KBM-7 (cell line): ENCODE measurements around the gene KLC3.

Experiments
- DNase-seq: peaks from one replicate; pipeline ENCODE4 v3.0.0-alpha.2; 2015
- in situ Hi-C: fragments of 300-500 bp; cut with MboI; formaldehyde crosslinking; loops from 2 replicates; pipeline ENCODE4 v1.14.3; 2020; ENCODE audit warnings: low sequenced_read_pairs, low pct_unique_long_range_greater_than_20kb, mixed read lengths

KLC3 gene

DNA sequence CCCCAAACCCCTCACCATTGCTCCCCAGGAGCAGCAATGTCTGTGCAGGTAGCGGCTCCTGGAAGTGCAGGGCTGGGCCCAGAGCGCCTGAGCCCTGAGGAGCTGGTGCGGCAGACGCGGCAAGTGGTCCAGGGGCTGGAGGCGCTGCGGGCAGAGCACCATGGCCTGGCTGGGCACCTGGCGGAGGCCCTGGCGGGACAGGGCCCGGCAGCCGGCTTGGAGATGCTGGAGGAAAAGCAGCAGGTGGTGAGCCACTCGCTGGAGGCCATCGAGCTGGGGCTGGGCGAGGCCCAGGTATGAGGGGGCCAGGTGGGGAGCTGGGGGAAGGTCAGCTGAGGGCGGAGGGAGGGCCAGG is 4.9 kb downstream of the KLC3 start:
- in situ Hi-C loops: no loop called here
- DNase-seq: no peak

DNA sequence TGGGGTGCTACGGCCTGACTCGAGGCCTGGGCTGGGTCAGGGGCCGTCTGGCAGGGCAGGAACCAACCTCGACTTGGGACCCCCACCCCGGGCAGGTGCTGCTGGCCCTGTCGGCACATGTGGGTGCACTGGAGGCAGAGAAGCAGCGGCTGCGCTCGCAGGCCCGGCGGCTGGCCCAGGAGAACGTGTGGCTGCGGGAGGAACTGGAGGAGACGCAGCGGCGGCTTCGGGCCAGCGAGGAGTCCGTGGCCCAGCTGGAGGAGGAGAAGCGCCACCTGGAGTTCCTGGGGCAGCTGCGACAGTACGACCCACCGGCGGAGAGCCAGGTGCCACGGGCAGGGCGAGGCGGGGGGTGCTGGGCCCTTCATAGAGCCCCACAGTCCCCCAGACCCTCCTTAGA is 5.9 kb downstream of the KLC3 start:
- in situ Hi-C loops: no loop called here

DNA sequence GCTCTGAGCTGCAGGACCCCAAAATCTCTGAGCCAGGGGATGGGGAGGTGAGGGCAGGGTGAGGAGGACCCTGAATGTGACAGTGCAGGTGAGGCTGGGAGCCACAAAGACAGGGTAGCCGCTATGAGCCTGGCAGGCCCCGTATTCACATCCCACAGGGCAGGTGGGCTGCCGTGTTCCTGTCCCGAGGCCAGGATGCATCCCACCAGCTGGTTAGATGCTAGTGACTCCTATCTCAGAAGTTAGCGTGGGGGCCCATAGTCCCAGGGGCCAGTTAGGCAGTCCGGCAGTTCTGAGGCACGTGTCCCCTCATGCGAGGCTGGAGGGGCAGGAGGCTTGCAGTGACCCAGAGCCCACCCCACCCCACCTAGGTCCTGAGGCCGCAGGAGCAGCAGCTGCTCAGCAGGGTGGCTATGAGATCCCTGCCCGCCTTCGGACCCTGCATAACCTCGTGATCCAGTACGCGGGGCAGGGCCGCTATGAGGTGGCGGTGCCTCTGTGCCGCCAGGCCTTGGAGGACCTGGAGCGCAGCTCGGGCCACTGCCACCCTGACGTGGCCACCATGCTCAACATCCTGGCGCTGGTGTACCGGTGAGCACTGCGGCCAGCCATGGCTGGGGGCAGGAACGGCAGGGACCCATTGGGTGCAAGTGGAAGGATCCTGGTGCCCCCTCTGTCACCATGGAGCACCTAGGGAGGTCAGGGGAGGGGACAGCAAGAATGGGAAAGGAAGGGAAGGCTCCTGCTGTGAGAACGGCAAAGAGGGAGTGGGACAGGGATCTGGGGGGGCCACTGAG is 7.2 kb downstream of the KLC3 start:
- in situ Hi-C loops: no loop called here
- DNase-seq: no peak

More for the DNA sequence above, 5.9 kb downstream of the KLC3 start:
- DNase-seq: no peak

DNA sequence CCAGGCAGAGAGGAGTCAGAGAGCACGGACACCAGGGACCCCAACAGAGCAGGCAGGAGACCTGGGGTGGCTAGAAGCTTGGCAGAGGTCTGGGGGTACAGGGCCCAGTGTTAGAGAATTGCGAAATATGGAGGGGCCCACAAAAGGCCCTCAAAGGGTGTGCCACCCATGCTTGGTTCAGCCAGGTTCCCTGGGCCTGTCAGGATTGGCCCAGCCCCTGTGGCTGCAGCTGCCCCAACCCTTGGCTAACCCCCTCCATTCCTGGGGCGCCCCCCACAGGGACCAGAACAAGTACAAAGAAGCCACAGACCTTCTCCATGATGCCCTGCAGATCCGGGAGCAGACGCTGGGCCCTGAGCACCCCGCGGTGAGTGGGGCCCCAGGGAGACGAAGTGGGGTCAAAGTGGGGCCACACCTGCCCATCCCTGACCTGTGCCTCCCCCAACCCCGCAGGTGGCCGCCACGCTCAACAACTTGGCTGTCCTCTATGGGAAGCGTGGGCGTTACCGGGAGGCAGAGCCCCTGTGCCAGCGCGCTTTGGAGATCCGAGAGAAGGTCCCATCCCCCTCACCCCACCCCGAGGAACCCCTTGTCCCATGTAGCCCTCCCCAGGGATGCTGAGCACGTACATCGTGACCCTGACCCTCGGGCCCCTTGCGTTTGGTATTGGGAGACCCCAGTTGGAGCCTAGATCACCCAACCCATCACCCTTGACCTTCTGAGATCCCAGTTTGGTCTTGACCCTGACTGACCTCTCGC is 8.0 kb downstream of the KLC3 start:
- in situ Hi-C loops: no loop called here
- no peak for DNase-seq

DNA sequence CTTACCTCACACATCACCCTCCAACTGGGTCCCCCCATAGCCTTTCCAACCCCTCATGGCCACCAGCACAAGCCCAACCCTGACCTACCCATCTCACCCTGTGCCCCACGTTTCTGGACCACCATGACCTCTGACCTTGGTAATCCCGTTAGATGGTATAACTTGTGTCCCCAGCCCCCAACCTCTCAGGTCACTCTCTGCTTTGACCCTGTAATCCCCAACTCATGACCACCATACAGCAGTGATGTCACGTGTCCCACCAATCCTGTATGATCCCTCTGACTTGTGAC is 8.5 kb downstream of the KLC3 start:
- in situ Hi-C loops: no loop called here
- DNase-seq: no peak

DNA sequence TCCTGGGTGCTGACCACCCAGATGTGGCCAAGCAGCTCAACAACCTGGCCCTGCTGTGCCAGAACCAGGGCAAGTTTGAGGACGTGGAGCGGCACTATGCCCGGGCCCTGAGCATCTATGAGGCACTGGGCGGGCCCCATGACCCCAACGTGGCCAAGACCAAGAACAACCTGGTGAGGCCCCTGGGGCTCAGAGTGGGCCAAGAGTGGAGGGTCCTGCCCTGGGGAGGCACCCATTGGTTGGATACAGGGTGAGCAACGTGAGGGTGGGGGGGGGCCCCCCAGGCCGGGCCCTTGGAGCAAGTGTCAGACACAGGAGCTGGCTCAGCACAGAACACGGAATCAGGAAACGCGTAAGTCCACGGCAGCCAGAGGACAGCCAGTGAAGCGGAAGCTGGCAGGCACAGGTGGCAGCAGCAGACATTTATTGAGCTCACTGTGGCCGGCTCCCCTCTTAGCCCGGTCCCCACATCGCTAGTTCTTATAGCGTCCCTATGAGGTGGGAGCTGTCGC is 8.9 kb downstream of the KLC3 start:
- in situ Hi-C loops: no loop called here
- DNase-seq: no peak

DNA sequence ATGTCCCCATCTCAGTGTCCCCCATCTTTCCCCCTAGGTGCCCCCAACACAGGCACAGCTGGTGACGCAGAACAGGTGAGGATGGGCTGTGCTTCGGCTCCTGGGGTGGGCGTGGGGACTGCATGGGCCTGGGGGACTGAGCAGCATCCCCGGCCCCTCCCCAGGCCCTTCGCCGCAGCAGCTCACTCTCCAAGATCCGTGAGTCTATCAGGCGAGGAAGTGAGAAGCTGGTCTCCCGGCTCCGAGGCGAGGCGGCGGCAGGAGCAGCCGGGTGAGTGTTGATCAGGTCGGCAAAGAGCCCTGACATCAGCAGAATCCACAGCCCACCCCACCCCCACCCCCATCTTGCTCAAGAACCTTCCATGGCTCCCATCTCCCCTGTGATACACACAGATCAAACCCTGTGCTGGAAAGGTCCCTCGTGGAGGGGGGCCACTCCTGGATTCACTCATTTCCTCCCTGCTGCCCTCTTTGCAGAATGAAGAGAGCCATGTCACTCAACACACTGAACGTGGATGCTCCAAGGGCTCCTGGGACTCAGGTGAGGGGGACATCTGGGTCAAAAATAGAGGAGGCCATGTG is 10.0 kb downstream of the KLC3 start:
- in situ Hi-C loops: no loop called here
- DNase-seq: no peak

DNA sequence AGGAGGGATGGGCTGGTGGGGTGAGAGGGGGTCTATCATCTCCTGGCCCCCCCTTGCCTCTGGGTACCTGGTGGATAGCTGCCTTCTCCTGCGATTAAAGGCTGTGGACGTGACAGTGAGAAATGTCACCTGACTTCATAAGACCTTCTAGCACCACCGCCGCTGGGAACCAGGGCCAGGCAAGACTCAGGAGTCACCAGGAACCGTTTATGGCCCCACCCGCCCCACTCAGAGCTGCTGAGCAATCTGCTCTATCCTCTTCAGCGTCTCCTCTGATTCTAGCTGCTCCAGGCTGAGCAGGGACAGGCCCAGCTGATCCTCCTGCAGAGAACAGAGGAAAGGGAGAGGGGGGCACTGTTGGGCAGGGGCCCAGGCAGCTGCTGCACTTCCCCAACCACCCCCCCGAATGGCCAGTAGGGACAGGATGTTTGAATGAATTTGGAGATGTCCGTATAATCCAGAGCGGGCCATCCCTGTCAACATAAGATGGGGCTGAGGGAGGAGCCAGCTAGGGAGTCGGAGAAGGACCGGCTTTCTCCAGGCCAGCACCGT is 10.9 kb downstream of the KLC3 start:
- no peak for DNase-seq
- in situ Hi-C loops: no loop called here

DNA sequence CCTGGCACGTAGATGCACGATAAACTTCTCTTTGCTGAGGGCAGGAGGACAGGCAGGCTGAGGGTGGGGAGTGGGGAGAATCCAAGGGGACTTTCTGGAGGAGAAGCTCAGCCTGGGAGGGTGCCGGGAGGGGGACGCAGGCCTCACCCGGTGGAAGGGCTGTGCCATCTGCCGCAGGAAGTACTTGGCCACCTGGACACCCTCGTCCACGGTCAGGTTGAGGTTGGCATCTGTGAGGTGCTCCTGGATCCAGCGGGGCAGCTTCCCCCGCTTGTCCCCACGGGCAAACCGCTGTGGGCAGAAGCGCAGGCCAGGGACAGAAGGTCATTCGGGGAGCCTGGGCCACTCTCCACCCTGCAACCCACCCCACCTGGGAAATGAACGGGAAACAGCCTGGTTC is 11.5 kb downstream of the KLC3 start:
- in situ Hi-C loops: no loop called here
- DNase-seq: no peak

DNA sequence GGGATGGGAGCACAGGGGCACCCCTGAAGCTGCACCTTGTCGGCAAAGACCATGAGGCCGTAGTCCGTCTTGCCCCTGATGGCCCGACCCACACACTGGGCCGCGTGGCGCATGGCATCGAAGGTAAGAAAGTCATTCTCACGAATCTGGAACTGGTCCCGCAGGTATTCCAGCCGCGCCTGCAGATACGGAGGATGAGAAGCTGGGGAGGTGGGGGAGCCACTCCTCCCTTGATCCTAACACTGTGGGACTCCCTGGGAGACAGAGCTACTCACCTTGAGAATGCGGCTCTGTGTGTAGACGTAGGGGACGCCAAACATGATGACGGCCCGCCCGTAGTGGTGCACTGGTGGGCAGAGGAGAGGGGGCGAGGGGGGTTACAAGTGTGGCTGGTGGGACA is 11.9 kb downstream of the KLC3 start:
- DNase-seq: no peak
- in situ Hi-C loops: no loop called here

DNA sequence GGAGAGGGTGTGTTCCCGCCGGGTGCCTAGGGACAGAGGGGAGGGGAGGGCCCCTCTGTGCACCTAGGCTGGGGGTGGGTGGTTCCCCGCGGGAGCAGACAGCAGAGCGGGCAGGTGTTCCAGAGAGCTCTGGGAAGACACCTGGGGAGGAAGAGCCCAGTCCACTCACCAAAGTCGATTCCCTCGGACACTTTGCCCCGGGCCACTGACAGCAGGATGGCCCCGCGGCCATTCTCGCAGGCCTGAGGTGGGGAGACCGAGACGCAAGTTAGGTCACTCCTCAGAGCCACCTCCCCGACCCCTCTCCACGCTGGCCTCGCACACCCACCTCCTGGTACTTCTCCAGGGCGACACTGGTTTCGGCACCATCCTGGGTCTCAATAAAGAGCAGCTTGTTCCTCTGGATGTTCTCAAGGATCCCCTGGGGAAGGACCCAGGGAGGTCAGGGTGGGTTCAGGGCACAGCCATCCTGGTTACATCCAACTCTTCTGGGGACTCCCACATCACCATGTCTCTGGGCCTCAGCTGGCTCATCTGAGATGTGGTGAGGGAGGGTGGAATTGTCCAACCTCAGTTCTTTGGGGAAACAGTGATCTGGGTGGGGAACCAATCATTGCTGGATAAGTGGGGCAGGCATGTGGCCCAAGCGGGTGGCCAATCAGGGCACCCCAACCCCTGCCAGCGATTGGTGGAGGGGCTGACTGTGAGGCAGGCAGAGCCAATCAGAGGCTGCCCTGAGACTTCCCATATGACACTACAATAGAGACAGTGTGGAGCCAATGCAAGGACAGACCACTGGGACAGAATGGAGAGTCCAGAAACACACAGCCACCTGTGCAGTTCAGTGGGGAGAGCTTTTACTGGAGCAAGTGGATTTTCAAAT is 12.6 kb downstream of the KLC3 start:
- in situ Hi-C loops: no loop called here
- DNase-seq: no peak

DNA sequence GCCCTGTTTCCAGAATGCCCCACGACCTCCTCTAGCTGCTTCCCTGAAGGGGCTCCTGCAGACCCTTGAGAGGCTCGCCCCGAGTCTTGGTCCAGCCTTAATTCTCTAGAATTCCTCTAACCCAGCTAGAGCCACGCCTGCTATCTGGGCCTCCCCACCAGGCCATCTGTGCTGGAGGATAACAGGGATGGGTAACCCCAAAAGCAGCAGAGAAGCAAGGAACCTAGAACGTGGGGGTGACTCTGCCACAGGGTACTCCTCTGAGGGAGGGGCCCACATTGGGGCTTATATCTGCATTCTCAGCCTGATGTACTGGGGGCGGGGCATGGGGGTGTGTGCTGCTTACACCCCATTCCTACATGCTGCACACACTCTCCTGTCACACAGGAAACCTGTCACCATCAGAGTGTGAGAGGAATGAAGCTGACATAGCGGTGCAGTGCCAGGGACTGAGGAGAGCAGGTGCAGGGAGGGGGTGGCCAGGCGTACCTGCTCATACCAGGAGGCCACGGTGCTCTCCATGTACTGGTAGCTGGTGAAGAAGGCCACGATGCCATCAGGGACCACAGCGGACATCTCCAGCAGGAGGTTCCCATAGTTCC is 13.8 kb downstream of the KLC3 start:
- no peak for DNase-seq
- in situ Hi-C loops: no loop called here

DNA sequence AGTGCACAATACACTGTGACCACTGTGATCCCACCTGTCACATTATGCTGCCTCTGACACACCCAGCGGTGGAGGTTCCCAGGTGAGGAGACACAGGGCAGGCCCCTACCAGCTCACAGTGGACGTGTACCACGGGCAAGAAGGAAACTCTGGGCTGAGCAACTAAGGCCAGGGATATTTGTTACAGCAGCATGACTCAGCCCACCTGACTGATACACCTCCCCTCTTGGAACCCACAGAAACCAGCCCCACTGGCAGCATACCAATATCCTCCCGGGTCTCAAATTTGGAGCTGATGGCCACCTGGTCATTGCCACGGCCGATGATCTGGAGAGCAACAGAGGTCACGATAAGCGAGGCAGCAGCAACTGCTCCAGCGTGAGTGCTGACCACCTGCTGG is 14.9 kb downstream of the KLC3 start:
- in situ Hi-C loops: no loop called here
- no peak for DNase-seq

DNA sequence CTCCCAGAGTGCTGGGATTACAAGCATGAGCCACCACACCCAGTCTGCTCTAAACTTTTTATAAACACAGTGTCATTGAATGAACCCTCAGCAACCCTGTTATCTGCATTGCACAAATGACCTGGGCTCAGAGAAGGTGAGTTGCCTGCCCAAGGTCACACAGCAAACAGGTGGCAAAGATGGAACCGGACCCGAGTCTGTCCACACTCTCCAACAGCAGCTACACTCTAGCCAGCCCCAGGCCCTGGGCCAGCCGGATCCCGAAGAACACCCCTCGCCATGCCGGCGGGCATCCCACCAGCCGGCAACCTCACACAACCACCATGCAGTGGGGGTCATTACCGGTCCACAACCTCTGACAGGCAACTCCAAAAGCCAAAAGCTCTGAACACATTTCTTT is 15.4 kb downstream of the KLC3 start:
- in situ Hi-C loops: no loop called here
- DNase-seq: no peak

DNA sequence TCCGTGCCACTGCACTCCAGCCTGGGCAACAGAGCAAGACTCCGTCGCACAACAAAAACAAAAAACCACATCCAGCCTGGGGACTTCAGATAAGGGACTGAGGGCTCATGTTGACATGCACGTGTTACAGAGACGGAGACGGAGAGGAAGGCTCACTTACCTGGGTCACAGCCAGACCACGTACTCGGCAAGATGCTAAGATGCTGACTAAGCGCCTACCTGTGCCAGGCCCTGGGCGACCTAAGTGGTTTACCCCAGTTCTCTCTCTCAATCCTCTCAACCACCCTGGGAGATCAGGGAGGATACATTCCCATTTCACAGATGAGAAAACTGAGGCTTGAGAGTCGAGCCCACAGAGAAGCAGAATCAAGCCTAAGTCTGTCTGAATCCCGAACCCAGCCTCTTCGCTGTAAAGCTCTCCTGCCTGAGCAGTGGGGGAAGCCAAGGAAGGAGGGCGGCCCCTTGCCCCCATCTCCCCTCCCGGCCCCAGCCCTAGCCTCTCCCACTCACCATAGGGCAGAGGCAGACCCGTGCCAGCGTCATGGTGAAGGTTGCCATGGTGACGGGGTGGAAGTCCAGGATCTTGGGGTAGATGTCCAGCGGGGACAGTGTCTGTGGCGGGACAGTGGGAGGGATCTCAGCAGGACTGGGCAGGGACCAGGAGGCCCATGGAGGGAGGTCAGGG is 16.4 kb downstream of the KLC3 start:
- no peak for DNase-seq
- in situ Hi-C loops: no loop called here

DNA sequence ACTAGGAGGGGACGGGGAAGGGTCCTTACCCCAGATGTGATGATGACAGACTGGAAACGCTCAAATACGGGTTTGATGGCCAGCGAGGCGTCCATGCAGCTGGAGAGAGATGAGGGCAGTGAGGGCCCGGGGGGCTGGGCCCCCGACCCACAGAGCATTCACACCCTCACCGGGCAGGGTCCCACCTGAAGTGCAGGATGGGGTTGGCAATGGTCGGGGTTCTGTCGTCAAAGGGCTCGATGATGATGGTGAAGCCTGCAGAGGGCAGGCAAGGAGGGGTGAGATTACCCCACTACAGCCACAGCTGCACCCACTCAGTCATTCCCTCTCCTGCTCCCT is 16.9 kb downstream of the KLC3 start:
- no peak for DNase-seq
- in situ Hi-C loops: no loop called here

DNA sequence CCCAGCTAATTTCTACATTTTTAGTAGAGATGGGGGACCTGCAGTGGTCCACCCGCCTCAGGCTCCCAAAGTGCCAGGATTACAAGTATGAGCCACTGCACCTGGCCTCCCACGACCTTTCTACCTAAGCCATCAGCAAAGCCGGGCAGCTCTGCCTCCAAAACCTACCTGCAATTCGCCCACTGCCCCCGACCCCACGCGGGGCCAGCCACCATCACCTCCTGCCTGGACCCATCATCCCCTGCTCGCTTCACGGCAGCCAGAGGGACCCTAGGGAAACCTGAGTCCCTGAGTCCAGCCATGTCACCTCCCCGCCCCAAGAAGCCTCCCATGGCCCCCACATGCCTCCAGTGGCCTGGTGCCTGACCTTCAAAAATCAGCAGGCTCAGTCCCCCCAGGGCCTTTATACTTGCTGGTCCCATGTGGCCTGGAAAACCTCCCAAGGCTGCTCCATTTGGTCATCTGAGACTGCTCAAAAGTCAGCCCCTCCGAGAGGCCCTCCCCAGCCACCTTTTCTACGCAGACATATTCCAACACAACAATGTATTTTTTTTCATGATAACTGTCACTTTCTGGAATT is 17.8 kb downstream of the KLC3 start:
- no peak for DNase-seq
- in situ Hi-C loops: no loop called here

DNA sequence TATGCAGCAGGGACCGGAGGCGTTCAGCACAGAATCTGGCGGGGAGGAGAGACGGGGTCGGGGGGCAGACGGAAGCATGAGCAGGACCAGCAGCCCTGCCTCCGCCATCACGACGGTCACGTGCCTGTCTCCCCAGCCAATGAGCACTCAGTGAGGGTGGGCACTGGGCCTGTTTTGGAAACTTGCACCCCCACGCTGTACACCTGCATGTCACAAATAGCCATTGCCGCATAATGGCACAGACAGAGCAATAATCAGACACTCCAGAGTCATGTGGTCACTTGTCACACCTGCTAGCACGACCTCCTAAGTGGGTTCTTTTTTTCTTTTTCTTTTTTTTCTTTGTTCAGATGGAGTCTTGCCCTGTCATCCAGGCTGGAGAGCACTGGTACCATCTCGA is 21.1 kb downstream of the KLC3 start:
- no peak for DNase-seq
- in situ Hi-C loops: no loop called here
